ENCODE results near the gene TSEN2. TPM values are rescaled to one million over a fixed set of nuclear protein-coding genes. Genes with fewer than 3 reads are reported as not detected.

Gene TSEN2
- 22.0 TPM for total RNA-seq (2021; ENCODE audit: unreplicated experiment)
- 14.9 TPM for polyA plus RNA-seq (2012; ENCODE audit: insufficient read length)
- percentile 79 among the genes with signal in this experiment for Bru-seq, nascent RNA
- BruChase-seq, experiment 1, labeled RNA remaining after a 2-hour chase, result percentile 79 among the genes with signal in this experiment
- BruChase-seq, experiment 2, labeled RNA remaining after a 6-hour chase, result percentile 69 among the genes with signal in this experiment
- long read RNA-seq, partial matches to known transcripts, result 18 of 45 reads
- long read RNA-seq, other reads (novel, unspliced or antisense), result 23 of 45 reads

GRCh38 chr3:12484198-12484982 lies at the start of gene TSEN2:
TSEN2 (plus strand) TSS chr3:12484480; CDS start chr3:12489801, 5,321 bp downstream.
- ChIA-PET CTCF (no interaction called here), POLR2A (interaction anchor here (0.5 kb wide), 1 partner anchor 40 kb away, joined by 3 read pairs; no protein-coding TSS in a partner anchor)
- DNase-seq (ENCODE audit: low read depth, low spot score) (peak; percentile 66), ATAC-seq (peak; percentile 92)
- Histone ChIP-seq H3K36me3 (ENCODE audit: control insufficient read depth, insufficient read depth, low read length) (peaks cover 7% of the 10 kb centered on the region), H3K27me3 (ENCODE audit: control insufficient read depth, insufficient read depth, low read length) (no peaks in the 10 kb centered on the region), H3K4me1 (ENCODE audit: control insufficient read depth, insufficient read depth, low read length) (peaks cover 34% of the 10 kb centered on the region), H3K4me3 (ENCODE audit: low read depth in 2 of 2, low read length in 2 of 2) (peak within 1 kb of the TSS; percentile 84 to 90), H3K9me3 (ENCODE audit: control insufficient read depth, insufficient read depth, low read depth, low read length) (no peaks in the 10 kb centered on the region), H3K27ac (ENCODE audit: low read length) (peak within 1 kb of the TSS; percentile 94)
- intact Hi-C loops (cut with micrococcal nuclease; ENCODE audit: unreplicated experiment), result no loop called here
- BruUV-seq (replicated peaks), result no TSS peak
- in situ Hi-C loops (cut with HindIII; ENCODE audit: low pct_unique_long_range_greater_than_20kb, low sequenced_read_pairs), result no loop called here
- TF ChIP-seq REST (IDR thresholded peaks at IDR 0.05; ENCODE audit: insufficient read depth in 1 of 2, low read depth in 2 of 2, low read length in 1 of 2), result 0 out of 4 replicates have a peak, but pooled peaks of 1 of the 2 experiments have one; percentile 38
- TF ChIP-seq CTCF (IDR thresholded peaks at IDR 0.05), result no peak; the same call in 1 of the 2 replicates
- no peak for TF ChIP-seq TCF7L2 (IDR thresholded peaks at IDR 0.05; ENCODE audit: low read depth, low read length)
- peak; percentile 79 for TF ChIP-seq POLR2AphosphoS5 (IDR thresholded peaks at IDR 0.05; ENCODE audit: low read depth, low read length)
- no peak for TF ChIP-seq SIN3A (IDR thresholded peaks at IDR 0.05; ENCODE audit: borderline replicate concordance, insufficient read depth, low read depth, low read length)

- H3K9me3 ChIP-seq (ENCODE audit: control insufficient read depth, insufficient read depth, low read depth, low read length), result no peaks in the 10 kb centered on the region
- no peak for TF ChIP-seq REST (IDR thresholded peaks at IDR 0.05; ENCODE audit: insufficient read depth in 1 of 2, low read depth in 2 of 2, low read length in 1 of 2)
- TF ChIP-seq TCF7L2 (IDR thresholded peaks at IDR 0.05; ENCODE audit: low read depth, low read length), result no peak
- TF ChIP-seq SIN3A (IDR thresholded peaks at IDR 0.05; ENCODE audit: borderline replicate concordance, insufficient read depth, low read depth, low read length), result no peak
- H3K27ac ChIP-seq (ENCODE audit: low read length), result peak overlapping the region; percentile 75
- intact Hi-C loops (cut with micrococcal nuclease; ENCODE audit: unreplicated experiment) (no loop called here), in situ Hi-C loops (cut with HindIII; ENCODE audit: low pct_unique_long_range_greater_than_20kb, low sequenced_read_pairs) (no loop called here)
- H3K4me1 ChIP-seq (ENCODE audit: control insufficient read depth, insufficient read depth, low read length), result peaks cover 22% of the 10 kb centered on the region
- BruUV-seq (replicated peaks), result no TSS peak
- H3K36me3 ChIP-seq (ENCODE audit: control insufficient read depth, insufficient read depth, low read length), result no peaks in the 10 kb centered on the region; the same call in 1 of the 2 replicates
- no peak overlapping the region for H3K4me3 ChIP-seq (ENCODE audit: low read depth in 2 of 2, low read length in 2 of 2)
- no peaks in the 10 kb centered on the region for H3K27me3 ChIP-seq (ENCODE audit: control insufficient read depth, insufficient read depth, low read length)
- DNase-seq (ENCODE audit: low read depth, low spot score) (no peak), ATAC-seq (no peak)
- POLR2A ChIA-PET, result no interaction called here
- CTCF ChIA-PET, result interaction anchor here (0.6 kb wide), 1 partner anchor 116 kb away, joined by 3 read pairs; no protein-coding TSS in a partner anchor
These were observed 47.6 kb upstream of the TSEN2 start for GRCh38 chr3:12436514-12437220.
